ENCODE data around the gene PCGF1. TPM values are rescaled to one million over a fixed set of nuclear protein-coding genes. Genes with fewer than 3 reads are reported as not detected.
A peak's percentile ranks its signal among the peaks of the same experiment; 100 is the strongest.

Gene PCGF1
- total and polyA plus RNA-seq, 2 of the 13 experiments (the other 11 are each of a cell fraction or from before 2014, with no cell fraction given): 20.4 to 22.6 TPM

GRCh38 chr2:74458132-74458937 is 49.2 kb downstream of the PCGF1 start, which contains the start of gene WBP1 (continued):
- TF ChIP-seq CEBPZ (IDR thresholded peaks at IDR 0.05; ENCODE audit: low read length): peak; percentile 71
- no peak for TF ChIP-seq ZNF883 (CRISPR knock-in tag; IDR thresholded peaks at IDR 0.05; ENCODE audit: not compliant biosample characterization)
- TF ChIP-seq SSRP1 (CRISPR knock-in tag; IDR thresholded peaks at IDR 0.05): no peak
- no peak for TF ChIP-seq BRD4 (CRISPR knock-in tag; IDR thresholded peaks at IDR 0.05)
- TF ChIP-seq RXRB (CRISPR knock-in tag; IDR thresholded peaks at IDR 0.05; ENCODE audit: borderline replicate concordance): peak; percentile 42; the same call in 1 of the 2 replicates
- TF ChIP-seq MIXL1 (CRISPR knock-in tag; IDR thresholded peaks at IDR 0.05): 0 out of 2 replicates have a peak, but pooled peaks have one; percentile 35
- TF ChIP-seq ETV6 (CRISPR knock-in tag; conservative IDR thresholded peaks at IDR 0.05): no peak
- TF ChIP-seq SPEN (CRISPR knock-in tag; IDR thresholded peaks at IDR 0.05; ENCODE audit: low read depth): 0 out of 2 replicates have a peak, but pooled peaks have one; percentile 9
- peak; percentile 77; the same call in 1 of the 2 replicates for TF ChIP-seq GFI1 (CRISPR knock-in tag; IDR thresholded peaks at IDR 0.05; ENCODE audit: borderline replicate concordance)
- TF ChIP-seq AGO1 (IDR thresholded peaks at IDR 0.05; ENCODE audit: low read depth, low read length, poor library complexity, severe bottlenecking): peak; percentile 95
- 0 out of 2 replicates have a peak, but pooled peaks have one; percentile 75 for TF ChIP-seq ZNF775 (CRISPR knock-in tag; IDR thresholded peaks at IDR 0.05; ENCODE audit: borderline replicate concordance)
- peak; percentile 23; the same call in 1 of the 2 replicates for TF ChIP-seq NFAT5 (CRISPR knock-in tag; IDR thresholded peaks at IDR 0.05)
- 0 out of 2 replicates have a peak, but pooled peaks have one; percentile 10 for TF ChIP-seq RARA (CRISPR knock-in tag; IDR thresholded peaks at IDR 0.05)
- 0 out of 2 replicates have a peak, but pooled peaks have one; percentile 38 for TF ChIP-seq SRF (IDR thresholded peaks at IDR 0.05; ENCODE audit: low read depth, low read length)
- peak; percentile 66; the same call in 1 of the 2 replicates for TF ChIP-seq KDM5B (CRISPR knock-in tag; IDR thresholded peaks at IDR 0.05; ENCODE audit: borderline replicate concordance)
- TF ChIP-seq CREBL2 (CRISPR knock-in tag; IDR thresholded peaks at IDR 0.05; ENCODE audit: borderline replicate concordance): peak; percentile 86; the same call in 1 of the 2 replicates
- TF ChIP-seq ZIK1 (CRISPR knock-in tag; IDR thresholded peaks at IDR 0.05; ENCODE audit: borderline replicate concordance, low read depth): 0 out of 2 replicates have a peak, but pooled peaks have one; percentile 12
- TF ChIP-seq TEAD3 (CRISPR knock-in tag; optimal IDR thresholded peaks at IDR 0.05; ENCODE audit: borderline replicate concordance): peak; percentile 84
- peak; percentile 92 for TF ChIP-seq CREB1 (IDR thresholded peaks at IDR 0.05)
- TF ChIP-seq CREB1 (CRISPR knock-in tag; IDR thresholded peaks at IDR 0.05): peak; percentile 97
- TF ChIP-seq NCOR1 (IDR thresholded peaks at IDR 0.05; ENCODE audit: borderline replicate concordance, low read length): peak; percentile 54; the same call in 1 of the 2 replicates
